GM20431 (cell line): ENCODE measurements around the gene TESK1.
"Not testable (repeated sequence)": the region's sequence is repeated elsewhere in the genome, so short reads cannot be mapped to it uniquely, and the experiment has no call there.

Experiments
- in situ Hi-C: fragments of 300-500 bp; cut with MseI, MboI; formaldehyde crosslinking; loops from one replicate; pipeline ENCODE4 v1.15.0; 2020; ENCODE audit warnings: low sequenced_read_pairs; ENCODE audit not compliant: unreplicated experiment

The TESK1 gene

DNA sequence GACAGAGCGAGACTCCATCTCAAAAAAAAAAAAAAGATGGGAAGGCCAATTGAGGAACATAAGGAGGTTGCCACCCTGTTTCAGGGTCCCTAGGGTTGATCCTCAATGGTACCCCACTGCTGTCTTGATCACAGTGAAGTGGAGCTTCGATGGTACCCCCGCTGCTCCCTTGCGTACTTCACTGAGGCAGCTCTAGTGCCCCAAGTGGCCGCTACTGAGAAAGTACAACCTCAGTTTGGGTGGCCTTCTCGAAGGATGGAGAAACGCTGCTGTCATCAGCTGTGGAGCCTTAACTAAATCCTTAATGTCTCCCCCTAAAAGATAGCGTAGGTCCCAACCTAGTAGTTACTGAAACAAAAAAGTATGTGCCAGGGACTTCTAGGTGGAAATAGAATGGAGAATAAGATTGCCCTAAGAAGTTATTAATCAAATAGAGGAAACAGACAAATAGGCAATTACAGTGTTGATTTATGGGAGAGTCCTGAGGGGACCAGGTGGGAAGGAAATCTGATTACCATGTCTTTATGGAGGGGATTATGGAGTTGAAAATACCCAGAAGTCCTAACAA, 6.3 kb downstream of the TESK1 start:
- in situ Hi-C loops, result no loop called here

DNA sequence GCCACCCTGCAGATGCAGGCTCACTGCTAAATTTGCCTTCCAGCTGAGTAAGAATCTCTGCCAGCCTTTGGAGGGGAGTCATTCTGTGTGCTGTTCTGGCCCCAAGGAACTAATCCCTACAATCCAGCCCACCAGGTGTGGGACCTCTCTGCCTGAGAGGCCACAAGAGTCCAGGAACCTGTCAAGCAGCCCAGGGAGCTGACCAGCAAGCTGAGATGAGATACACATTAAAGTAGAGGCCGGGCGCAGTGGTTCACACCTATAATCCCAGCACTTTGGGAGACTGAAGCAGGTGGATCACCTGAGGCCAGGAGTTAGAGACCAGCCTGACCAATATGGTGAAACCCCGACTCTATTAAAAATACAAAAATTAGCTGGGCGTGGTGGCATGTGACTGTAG, 7.0 kb downstream of the TESK1 start:
- in situ Hi-C loops, result not testable (repeated sequence)

DNA sequence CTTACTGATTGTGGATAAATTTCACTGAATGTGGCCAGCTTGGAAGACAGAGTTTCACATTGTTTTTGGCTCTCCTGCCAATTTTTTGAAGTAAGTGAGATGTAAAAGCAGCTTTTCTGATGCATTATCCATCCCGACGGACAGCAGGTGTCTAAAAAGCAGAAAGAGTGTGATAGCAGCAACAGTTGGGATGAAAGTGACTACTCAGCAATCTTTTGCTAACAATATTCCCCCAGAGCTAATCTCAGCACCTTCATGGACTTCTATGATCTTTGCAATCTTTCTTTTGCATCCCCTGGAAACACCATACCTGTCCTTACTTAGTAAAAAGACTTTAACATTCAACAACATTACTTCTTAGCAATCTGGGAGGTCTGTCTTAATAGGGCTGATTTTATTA, 7.8 kb downstream of the TESK1 start:
- in situ Hi-C loops, result no loop called here

DNA sequence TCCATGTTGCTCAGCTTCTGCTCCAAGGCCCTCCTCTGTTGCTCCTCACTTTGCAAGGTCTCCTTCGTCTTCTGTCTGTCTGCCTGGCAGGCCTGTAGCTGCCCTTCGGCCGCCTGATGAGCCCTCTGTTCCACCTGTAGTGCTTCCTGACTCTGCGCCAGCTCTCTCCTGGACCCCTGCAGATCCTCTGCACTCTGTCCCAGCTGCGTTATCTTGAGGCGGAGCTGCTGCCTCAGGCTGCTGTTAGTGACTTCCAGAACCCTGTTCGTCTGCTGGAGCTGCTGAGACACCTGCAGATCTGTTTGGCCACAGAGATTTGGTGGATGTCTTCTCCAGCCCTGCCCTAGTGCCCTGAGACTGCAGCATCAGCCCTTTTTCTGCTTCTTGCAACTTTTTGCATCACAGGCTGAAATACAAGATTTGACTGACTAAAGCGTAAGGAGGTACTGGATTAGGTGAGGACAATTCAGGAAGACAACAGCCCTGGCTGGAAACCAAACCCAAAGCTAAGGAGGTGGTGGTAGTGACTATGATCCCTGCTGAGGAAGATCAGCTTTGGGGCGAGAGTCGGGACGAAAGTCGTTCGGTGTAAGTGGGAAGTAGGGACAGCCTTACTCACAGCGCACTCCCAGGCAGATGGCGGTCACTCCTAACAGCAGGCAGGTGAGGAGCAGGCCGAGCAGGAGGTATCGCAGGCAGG, 11.1 kb downstream of the TESK1 start:
- in situ Hi-C loops, result no loop called here

DNA sequence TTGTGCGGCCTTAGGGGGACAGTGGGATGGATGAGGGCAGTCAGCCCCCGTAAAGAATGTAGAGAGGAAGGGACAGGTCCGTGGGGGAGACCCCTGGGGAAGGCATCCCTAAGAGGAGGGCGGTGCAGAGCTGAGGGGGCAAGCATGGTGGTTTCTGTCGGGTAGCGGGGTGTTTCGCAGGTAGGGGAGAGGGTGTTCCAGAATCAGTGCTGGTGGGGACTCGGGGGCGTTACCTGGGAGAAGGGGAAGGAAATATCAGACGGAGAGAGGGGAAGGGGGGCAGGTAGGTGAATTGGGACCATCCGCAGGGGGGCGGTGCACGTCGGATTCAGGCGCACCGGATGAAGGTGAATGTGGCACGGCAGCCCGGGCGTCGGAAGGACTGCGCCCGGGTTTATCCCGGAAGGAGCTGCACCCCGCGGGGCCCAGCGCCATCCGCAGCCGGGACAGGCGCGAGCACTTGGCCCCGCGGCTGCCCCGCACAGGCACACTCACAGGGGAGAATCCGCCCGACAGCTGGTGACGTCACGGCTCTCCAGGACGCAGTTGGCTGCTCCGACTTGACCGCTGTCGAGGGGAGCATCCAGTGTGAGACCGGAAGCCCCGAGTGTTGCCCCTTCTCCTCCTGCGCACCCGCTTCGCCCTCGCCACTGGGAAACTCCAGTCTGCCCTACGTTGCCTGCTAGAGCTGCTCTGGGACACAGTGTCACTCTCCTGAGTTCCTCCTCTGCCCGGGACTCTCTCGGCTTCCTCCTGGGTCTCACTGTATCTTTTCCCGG, 11.8 kb downstream of the TESK1 start:
- in situ Hi-C loops, result no loop called here

DNA sequence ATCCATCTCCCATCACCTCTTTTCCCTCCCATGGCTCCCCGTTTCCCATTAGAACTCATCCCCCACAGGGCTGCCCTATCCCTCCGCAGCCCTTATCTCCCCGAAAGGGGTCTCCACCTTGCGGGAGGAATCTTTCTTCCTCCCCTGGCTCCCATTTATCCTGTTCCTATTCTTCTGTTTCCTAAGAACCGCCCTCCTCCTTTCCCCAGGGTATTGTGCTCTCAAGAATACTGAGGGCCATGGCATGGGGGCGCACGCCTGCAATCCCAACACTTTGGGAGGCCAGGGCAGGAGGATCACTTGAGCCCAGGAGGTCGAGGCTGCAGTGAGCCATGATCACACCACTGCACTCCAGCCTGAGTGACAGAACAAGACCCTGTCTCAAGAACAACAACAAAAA, 12.5 kb downstream of the TESK1 start:
- in situ Hi-C loops, result no loop called here

DNA sequence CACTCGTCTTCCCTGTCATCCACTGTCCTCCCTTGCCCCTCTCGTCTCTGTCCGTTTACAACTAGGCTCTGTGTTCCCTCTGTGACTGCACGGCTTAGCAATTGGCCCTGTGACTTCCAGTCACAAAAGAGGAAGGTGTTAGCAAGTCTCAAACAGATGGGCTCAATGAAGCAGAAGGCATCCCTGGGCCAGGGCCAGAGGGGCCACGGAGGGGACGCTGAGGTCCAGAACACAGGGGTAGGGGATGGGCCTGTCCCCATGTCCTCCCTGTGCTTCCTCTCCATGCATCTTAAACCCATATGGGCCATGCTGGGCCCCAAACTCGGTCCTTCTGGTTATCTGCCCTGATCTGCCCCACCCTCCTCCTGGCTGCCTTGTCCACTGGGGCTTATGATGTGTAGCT, 13.3 kb downstream of the TESK1 start, which contains the start of gene CD72:
Gene CD72 (minus strand): TSS at position 89 of the 403 bp plus-strand sequence. CDS start 110 bp downstream, outside the sequence.
- in situ Hi-C loops, result no loop called here

DNA sequence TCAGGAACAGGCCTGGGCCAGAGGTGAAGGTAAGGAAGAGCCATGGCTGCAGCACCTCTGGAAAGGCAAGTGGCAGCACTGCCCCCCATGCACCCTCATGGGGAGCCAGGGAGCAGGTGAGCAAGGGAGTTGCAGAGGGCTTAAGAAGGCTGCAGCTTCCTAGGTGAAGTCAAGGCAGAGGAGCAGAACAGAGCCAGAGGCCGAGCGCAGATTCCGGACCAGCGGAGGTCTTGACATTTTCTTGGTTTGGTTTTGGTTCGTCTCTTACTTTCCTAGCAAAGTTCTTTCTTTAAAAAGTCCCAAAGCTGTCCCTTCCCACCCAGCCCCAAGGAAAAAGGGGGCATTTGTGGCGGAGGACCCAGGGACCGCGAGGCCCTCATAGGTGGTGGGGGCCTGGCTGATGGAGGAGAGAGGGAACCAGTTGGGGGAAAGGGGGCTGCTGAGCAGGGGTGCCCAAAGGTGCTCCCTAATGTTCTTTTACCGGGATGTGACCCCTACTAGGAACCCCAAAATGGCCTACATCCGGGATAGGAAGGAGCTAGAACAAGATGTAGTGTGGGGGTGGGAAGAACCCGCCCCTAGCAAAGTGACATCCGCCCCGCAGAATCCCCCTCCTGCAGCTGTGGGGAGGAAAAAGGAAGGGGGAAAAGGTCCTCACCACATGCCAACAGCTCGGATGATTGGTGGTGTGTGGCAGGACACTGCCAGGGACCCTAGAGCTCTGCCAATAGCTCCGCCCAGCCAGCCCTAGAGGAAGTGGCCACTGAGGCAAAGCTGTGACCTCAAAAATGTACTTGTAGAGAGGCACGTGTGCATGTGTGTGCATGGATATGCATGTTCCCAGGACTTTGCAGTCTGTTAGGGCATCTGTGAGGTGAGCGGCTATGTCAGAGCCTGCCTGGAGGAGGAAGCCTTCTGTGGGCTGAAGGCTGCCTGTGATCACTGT, 14.1 kb downstream of the TESK1 start:
- in situ Hi-C loops, result no loop called here

DNA sequence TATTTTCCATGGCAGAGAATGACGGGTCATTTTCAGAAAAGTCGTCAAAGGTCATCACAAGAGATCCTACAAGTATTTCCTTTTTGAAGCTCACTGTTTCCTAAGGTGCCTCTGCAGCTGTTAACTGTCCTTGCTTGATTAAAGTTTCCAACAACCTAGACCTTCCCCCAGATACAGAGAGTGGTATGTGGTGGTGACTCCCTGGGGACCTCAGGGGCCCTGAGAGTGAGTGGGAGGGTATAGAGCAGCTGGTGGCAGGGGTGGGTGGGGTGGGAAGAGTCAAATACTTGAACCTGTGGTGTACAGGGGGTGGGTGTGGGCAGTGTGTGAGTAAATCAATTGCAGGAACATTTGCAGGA, 14.7 kb downstream of the TESK1 start:
- in situ Hi-C loops, result no loop called here

DNA sequence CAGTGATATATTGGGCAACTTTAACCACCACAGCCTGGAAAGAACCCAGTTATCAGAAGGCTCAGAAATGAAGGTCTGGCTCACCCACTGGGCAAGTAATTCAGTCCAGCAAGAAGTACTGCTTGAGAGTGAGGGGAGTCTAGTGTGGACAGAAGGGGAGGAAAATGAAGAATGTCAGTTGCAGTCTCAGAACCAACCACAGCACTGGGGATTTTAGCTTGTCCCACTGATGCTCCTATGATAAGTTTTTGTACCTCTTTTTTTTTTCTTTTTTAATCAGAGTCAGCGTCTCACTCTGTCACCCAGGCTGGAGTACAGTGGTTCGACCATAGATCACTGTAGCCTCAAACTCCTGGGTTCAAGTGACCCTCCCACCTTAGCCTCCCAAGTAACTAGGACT, 22.5 kb downstream of the TESK1 start:
- in situ Hi-C loops, result no loop called here

DNA sequence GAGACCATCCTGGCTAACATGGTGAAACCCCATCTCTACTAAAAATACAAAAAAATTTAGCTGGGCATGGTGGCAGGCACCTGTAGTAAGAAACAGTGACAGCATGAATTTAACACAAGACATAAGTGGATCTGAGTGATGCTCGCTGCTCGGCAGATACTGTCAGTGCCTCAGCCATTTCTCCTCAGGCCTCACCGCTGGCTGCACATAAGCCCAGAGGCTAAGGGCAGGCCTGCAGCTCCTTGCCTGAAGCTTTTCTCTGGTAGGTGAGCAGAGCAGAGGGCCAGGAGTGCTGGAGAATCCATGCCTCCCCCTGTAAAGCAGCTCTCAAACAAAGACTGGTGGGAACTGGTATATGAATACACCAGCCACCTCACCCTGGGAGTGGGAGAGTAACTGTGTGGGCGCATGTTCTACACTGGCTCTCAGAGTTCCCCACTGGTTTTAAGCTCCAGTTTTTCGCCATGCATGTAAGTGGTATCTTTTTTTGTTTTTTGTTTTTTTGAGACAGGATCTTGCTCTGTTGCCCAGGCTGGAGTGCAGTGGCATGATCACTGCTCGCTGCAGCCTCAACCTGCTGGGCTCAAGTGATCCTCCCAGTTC, 23.4 kb downstream of the TESK1 start:
- in situ Hi-C loops, result no loop called here

DNA sequence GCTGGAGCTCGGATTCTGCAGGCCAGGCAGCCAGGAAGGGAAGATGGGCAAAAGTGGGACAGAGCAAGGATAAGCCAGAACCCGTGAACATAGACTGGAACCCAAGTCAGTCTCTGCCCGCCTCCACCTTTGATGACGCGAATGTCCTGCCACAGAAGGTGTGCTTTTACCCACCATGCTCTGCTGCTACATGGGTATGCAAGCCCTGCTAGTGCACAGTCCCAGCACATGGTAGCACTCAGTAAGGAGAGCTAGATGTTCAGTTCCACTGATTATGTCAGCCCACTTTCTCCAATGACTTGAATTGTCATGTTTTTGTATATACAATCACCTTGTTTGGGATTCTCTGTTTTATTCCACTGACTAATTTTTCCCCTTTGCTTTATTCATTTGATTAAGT, 24.5 kb downstream of the TESK1 start:
- in situ Hi-C loops, result no loop called here

DNA sequence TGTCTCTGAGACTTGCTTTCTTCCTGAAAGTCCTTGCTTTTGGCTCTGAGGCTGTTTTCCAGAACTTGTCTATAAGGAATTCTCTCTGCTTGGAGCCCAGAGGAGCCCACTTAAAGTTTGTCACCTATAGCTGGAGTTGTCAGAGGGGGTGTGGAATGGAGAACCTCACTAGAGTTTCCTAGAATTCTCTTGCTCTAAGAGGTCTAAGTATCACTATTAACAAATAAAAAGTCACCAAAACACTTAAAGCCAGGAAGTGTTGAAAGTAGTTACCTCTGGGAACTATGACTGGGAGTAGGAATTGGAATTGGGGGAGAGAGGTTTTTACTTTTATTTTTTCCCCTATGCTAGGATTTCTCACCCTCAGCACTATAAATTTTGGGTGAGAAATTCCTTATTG, 30.7 kb downstream of the TESK1 start:
- in situ Hi-C loops, result no loop called here

DNA sequence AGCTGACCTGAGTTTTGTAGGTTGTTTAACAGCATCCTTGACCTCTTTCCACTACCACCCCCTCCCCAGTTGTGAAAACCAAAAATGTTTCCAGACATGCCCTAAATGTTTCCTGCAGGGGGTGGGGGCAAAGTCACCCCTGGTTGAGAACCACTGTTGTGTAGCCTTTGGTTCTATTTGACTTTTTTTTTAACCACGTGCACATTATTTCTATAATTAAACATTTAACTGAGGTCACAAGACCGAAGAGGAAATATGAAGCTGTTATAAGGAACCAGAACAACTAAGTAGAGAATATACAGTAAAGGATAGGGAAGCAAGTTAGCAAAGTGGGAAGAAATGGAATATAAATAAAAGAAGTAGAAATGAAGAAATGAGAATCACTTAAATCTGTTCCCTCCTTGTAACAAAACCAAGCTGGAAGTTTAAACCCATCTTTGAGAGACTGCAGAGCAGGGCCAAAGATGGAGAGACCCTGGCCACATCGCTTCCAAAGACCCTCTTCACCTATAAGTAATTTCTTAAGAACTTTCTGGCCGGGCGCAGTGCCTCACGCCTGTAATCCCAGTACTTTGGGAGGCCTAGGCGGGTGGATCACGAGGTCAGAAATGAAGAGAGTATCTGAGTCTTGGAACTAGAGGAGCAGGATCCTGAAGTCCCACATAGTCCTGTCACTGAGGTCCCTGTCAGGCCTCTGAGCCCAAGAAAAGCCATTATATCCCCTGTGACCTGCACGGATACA, 31.2 kb downstream of the TESK1 start:
- in situ Hi-C loops, result no loop called here

DNA sequence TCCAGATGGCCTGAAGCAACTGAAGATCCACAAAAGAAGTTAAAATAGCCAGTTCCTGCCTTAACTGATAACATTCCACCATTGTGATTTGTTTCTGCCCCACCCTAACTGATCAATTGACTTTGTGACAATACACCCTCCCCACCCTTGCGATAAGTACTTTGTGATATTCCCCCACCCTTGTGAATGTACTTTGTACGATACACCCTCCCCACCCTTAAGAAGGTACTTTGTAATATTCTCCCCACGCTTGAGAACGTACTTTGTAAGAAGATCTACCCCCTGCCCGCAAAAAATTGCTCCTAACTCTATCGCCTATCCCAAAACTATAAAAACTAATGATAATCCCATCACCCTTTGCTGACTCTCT, 31.8 kb downstream of the TESK1 start:
- in situ Hi-C loops, result not testable (repeated sequence)

DNA sequence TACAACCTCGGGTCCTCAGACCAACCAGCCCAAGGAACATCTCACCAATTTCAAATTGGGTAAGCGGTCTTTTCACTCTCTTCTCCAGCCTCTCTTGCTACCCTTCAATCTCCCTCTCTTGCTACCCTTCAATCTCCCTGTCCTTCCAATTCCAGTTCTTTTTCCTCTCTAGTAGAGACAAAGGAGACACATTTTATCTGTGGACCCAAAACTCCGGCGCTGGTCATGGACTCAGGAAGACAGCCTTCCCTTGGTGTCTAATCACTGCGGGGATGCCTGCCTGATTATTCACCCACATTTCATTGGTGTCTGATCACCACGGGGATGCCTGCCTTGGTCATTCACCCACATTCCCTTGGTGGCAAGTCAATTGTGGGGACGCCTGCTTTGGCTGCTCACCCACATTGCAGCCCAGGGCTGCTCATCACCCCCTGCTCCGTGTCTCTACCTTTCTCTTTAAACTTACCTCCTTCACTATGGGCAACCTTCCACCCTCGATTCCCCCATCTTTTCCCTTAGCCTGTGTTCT, 32.4 kb downstream of the TESK1 start:
- in situ Hi-C loops, result not testable (repeated sequence)

DNA sequence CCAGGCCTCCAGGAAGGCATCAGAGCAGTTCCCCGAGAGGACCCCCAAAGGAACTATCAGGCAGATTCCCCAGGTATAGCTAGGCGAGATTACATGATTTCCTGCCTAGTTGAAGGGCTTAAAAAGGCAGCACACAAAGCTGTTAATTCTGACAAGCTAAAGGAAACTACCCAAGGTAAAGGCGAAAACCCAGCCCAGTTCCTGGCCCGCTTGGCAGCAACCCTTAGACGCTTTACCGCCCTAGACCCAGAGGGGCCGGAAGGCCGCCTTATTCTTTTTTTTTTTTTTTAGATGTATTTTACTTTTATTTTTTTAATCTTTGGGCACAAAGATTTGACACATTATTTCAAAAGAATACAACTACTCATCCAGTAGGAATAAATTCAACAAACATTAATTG, 33.7 kb downstream of the TESK1 start:
- in situ Hi-C loops, result not testable (repeated sequence)

DNA sequence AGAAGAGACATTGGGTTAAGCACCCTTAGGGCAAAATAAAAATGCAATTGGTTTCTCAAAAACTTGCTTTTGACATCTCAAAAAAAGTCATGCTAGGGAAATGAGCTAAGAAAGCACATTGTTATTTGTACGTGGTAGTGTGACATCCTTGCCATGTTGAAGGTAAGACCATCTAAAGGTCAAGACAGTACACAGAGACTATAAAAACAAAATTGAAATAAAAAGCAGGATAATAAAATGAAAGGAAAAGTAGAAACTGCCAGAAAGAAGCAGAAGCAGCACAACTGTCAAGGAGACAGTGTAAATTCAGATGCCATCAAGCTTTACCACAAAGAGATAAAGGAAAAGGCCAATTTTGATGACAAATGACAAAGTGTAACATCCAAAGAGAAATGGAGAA, 34.2 kb downstream of the TESK1 start:
- in situ Hi-C loops, result not testable (repeated sequence)

DNA sequence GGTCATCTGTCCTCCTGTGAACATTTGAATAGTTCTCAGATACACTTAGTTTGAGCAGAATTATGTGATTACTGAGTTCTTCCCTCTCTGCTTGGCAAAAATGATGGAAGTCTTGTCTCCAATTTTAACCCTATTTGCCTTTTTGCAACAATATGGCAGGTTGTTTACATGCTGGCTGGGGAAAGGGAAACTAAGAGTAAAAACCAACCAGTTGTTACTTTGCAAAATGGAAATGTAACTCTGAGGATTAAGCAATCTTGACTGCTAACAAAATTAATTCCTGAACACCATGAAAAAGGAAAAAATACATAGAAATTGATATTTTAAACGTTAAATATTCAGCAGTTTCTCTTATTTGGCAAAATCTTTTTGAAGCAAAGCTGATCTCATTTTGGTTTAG, 34.6 kb downstream of the TESK1 start:
- in situ Hi-C loops, result no loop called here
